HG02798 (cell line): ENCODE measurements around the gene STEAP4.

ENCODE experiments used
- ATAC-seq: cut with Tn5 transposase; IDR thresholded peaks from one replicate; pipeline ENCODE4 v1.9.1; 2021; ENCODE audit warnings: mild to moderate bottlenecking; ENCODE audit not compliant: unreplicated experiment, poor library complexity

STEAP4 gene

DNA sequence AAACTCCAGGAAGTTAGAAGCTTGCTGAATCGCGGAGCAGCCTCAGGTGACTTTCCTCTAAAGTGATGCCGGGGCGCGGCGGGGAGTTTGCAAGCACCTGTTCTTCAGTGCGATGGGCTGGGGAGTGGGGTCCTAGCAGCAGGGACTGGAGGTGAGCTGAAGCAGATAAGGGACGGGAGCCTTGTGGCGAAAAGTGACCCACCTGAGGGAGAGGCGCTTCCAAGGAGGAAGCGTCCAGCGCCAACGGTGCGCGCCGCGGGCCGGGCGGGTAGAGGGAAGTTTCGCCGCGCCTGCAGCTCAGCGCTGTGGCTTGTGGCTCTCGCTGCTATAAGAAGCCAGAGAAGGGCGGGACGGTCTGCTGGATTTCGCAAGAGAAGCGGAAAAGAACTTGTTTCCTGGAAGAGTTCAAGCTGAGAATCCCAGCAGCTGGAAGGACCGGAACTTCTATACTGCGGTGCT, at the start of gene STEAP4:
Gene STEAP4 (minus strand): TSS at position 305 of the 459 bp plus-strand sequence. CDS start 22,625 bp downstream, outside the sequence.
- no peak for ATAC-seq

DNA sequence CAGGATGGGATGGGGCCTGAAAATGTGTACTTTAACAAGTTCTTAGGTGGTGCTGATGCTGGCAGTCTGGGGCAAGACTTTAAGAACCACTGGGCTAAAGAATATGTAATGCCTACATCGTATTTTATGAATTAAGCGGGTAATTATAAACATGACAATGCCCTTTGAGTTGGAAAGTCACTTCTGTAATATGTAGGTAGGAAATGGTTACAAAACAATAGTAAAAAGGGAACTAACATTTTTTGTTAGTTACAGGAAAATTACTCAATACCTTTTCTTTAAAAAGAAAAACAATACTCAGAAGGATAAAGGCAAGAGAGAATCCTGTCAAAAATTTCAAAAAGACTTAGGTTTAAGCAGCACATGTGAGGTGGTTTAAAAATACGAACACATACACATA, 48.3 kb upstream of the STEAP4 start:
- ATAC-seq = no peak

DNA sequence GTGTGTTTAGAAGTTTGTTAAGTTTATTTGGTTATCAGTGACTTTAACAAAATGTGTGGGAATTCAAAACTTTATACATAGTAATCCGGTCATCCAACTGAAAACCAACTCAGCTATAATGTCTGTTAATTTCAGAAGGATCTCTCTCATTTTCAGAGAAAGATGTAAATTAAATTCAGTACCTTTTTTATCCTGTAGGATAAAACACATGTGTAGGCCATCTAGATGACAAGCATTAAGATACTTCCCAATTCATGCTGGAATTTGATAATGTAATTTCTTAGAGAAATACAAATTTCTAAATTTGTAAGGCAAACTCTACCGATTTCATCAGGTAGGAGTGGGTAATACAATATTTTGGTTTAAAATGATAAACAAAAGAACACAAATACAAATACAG, 43.4 kb upstream of the STEAP4 start:
- ATAC-seq = no peak

DNA sequence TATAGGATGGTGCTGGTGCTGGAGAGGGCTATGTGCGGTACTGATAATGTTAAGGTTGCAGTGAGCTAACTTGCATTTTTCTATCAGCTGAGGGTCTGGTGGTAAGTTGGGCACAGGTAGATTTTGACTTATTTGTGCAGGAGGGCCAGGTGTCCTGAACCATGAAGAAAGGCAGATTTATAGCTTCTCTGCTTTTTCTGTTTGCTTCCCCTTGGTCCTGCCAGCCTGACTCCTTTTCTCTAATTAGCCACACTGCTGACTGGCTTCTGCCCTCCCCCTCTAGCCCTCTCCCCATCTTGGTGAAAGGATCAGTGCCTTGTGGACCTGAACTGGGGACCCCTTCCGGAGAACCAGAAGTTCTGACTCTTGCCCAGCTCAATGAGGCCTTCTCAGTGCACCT, 40.8 kb upstream of the STEAP4 start:
- ATAC-seq = peak; percentile 9

DNA sequence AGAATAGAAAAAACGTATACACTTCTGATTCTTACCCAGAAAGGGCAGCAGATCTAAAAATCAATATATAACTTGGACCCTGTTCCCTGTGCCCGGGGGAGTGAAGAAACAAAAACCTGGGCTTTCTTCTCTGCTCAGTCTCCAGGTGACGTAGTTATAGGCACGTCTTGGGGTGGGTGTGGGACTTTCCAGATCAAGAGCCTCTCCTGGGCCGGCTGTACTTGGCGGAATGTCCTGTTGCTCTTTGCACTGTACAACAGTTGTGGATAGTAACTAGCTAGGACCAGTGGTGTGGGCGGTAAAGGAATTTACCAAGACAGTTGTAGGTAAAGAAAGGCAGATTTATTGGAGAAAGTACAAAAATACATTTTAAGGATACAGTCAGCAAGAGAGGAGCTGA, 40.4 kb upstream of the STEAP4 start:
- peak; percentile 84 for ATAC-seq

DNA sequence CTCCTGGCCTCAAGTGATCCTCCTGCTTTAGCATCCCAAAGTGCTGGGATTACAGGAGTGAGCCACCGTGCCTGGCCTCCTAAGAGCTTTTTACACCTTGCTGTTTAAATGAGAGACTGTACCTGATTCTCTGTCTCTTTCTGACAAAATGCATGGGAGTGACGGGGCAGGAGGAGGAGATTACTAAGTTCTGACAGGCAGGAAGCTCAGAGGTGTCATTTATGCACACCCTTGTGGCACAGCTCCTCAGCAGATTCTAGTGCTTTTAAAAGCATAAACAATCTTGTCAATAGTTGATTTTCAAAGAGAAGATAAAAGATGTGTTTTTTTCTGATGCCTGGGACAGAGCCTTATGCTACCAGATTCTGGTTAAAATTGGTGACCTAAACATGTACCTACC, 39.7 kb upstream of the STEAP4 start:
- peak; percentile 49 for ATAC-seq

DNA sequence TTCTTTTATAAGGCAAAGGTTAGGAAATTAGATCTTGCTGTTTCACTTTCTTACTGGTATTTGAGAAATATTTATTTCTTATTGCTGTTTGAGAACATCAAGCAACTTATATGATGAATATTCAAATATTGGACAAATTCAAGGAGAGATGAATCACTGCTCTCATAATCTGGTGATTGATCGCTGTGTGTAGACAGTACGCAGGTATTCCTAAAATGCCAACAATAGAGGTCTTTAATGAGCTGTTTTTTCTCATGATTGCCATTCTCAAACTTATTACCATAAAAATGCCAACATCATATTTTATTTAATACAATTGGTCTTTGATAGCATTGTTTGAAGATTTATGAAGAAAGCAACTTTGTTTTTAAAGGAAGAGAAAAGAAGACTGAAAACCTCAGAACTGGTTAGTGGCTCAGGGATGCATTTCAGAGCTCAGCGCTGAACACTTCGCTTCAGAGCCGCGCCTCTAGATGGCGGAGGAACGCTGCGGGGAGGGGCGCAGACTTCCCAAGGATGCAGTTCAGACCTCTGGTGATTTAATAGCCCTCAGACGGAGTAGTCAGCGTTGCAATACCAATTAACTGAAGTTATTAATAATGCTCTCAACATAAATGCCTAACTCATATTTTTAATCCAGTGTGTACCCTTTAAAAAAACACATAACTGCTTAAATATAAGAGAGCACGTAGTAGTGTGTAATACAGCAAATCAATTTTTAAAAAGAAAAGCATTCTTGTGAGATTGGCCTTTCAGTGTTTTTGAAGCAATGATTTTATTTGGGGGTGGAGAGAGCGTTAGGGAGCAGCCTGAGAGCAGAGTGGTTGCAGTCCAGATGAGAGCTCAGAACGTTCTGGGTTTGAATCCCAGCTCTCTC, 38.5 kb upstream of the STEAP4 start:
- peak; percentile 58 for ATAC-seq

DNA sequence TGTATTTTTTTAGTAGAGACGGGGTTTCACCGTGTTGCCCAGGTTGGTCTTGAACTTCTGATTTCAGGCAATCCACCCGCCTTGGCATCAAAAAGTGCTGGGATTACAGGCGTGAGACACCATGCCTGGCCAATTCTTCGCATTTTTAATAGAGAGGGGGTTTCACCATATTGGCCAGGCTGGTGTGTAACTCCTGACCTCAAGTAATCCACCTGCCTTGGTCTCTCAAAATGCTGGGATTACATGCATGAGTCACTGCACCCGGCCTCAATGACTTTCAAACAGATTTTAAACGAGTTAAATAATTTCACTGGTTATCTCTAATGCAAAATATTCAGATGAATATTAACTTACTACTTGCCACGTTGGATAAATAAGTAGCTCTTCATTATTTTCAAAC, 37.6 kb upstream of the STEAP4 start:
- ATAC-seq = no peak

DNA sequence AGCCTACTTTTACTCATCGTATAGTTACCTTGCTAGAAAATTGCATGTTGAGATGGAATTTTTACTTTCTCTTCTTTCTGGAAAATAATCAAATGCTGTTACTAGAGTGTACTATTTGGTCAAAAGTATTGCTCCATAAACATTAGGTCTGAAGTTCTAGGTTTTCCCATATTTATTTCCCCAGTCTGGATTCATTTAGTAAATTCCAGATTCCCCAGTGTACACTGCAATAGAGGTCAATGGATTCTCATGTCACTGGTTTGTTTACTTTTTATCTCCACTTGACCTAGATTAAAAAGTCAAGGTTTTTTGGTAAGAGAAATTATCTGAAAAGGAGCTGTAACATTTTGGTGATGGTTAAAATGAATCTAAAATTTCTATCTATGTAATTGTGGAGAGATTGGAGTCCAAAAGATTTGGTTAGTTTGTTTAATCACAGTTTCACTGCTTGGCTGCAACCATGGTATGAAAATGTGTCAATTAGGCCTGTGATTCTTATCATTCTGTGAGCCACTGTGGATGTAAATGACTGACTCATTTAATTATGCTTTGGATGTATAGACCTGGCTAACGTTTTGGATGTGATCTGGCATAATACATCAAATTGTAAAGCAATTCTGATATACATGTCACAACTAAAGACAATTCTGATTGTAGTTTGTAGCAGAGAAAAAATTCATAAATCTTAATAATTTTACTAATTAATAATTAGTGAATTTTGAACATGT, 32.7 kb upstream of the STEAP4 start:
- ATAC-seq = no peak

DNA sequence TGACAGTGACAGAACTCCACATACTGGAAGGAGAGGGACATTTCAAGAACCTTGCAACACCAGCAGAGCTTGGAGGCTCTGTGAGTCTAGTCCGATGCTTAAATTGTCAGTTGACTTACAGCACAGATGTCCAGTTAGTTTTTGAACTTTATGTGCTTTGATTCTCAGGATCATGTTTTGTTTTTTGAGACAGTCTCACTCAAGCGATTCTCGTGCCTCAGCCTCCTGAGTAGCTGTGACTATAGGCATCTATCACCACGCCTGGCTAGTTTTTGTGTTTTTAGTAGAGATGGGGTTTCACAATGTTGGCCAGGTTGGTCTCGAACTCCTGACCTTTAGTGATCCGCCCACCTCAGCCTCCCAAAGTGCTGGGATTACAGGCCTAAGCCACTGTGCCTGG, 31.8 kb upstream of the STEAP4 start:
- no peak for ATAC-seq

DNA sequence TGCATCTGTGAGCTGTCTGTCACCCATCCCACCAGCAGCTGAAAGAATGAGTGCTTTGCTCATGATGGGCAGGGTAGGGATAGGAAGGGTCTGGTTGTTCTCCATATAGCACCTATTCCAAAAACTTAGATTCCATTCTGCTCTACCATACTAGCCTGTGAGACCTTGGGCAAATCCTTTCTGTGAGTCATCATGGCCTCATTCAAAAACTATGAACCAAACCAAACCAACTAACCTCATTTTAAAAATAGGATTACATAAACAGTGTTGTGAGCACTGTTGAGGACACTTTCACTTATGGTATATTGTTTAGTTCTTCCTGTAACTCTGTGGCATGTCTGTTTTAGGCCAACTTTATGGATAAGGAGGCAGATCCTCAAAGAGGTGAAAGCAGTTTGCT, 30.9 kb upstream of the STEAP4 start:
- no peak for ATAC-seq

DNA sequence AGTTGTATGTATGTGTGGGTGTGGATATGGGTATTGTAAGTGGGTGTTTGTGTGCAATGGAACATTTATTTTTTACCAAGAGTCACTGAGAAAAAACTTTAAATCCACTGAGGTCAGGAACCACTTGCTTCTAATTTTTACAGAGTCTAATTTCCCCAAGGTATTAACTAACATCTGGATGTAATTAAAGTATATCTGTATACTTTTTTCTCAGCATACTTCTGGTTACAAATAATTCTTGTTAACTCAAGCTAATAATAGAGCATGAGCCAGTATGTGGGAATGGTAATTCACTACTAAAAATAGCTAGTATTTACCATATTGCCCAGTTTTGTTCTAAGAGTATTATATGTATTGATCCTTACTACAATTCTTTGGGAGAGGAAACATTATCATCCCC, 24.6 kb upstream of the STEAP4 start:
- ATAC-seq = no peak

DNA sequence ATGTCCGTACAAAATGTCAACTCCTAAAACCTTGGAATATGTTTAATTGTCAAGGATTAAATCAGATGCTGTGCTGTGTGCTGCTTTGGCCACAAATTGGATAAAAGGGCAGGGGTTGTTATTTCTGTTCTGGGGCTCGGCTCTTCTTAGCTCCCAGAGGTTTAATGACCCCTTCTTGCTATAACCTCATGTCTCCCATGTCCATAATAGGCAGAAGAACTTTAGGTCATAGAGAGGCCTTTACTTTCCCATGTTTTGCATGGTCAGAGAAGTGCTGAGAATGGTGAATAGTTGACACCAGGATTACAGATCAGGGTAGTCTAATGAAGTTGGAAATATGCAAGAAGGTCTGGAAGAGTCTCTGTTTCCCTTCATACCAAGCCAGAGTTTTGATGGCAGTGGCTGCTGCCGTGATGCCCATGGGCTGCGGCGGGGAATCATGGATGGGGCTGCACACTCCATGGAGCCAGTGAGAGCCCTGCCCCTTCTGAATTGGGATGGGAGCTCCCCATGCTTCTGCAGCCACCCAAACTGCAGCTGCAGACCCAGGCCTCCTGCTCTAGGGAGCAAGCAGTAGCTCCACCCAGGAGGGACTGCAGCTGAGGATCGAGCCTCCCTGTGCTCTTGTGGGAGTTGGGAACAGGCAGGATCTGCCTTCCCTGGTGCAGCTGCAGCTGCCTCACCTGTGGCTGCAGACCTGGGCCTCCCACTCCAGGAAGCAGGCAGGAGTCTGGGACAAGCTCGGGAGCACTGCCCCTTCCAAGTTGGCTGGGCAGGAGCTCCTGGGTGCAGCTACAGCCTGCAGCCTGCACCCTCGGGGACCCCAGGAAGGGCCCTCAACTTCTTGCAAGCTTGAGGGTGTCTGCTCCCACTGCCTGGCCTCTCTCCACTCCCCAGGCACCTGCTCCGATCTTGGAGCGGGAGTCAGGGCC, 23.1 kb upstream of the STEAP4 start:
- no peak for ATAC-seq

DNA sequence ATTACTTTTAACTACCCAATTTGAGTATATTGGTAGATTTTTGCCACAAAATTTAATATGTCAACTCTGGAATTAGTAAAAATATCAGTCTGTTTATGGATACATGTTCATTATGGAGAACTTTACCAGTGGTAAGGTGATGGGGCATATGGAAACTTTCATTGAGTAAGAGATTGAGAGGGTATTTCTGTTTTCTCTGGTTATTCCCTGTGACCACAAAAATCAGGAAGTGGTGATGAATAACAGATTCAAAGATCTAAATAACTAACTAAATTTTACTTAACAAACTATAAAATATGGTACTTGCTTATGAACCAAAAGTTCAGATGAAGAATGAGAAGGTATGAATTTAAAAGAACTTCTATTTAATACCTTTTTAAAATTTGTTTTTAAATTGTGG, 22.1 kb upstream of the STEAP4 start:
- no peak for ATAC-seq

DNA sequence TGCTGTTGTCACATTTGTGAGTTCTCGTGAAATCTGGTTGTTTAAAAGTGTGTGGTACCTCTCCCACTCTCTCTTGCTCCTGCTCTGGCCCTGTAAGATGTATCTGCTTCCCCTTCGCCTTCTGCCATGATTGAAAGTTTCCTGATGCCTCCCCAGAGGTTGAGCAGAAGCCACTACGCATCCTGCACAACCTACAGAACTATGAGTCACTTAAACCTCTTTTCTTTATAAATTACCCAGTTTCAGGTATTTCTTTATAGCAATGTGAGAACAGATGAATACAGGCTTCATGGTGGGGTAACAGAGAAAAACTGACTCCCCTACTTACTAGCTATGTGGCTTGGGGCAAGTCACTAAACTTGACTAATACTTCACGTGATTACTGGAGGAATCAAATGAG, 18.0 kb upstream of the STEAP4 start:
- no peak for ATAC-seq

DNA sequence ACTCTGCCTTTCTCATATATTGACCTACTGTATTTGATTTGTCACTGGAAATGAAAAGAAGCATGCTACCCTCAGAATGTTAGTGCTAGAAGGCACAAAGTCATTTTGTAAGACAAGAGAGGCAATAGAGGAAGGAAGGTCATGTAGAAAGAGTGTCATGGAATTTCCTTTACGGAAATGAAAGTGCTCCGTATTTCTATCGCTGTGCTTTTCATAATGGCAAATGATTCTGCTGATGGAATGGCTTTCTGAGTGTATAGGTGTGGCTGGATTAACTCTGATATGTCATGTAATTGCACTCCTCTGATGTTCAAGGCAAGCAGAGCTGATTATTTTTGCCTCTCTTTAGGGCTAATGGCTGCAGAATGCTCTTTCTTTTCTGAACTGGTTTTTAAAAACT, 15.5 kb upstream of the STEAP4 start:
- no peak for ATAC-seq

DNA sequence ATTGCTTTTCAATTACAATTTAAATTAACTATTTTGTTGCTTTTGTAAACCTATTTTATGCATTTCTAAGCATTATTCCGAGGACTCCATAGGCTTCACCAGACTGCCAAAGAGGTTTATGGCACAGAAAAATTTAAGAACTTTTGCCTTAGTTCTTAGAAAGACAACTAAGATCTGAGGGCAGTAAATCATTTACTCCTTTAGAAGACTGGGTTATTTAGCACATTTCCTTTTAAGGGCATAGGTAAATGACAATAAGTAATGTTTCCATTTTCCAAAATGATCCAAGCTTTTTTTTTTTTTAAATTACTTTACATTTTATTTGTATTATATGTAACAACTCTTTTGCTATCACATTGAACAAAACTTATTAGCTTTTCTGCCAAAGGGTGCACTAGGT, 15.0 kb upstream of the STEAP4 start:
- no peak for ATAC-seq

DNA sequence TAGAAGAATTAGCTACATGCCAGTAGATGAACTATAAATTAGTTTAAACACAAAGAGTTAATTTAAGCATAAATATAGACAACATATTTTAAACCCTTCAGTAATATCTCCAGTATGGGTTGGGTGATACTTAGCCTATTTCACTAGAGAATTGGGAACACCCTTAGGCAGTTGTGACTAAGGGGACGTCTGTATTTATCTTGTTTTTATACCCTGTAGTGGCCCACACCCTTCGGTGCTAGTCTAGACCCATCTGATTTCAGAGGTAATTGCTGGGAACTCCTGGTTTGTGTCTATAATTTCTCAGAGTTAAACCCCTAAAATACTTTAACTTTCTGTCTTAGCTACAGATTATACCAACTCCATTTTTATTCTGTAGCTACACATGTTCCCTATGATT, 11.5 kb upstream of the STEAP4 start:
- no peak for ATAC-seq

DNA sequence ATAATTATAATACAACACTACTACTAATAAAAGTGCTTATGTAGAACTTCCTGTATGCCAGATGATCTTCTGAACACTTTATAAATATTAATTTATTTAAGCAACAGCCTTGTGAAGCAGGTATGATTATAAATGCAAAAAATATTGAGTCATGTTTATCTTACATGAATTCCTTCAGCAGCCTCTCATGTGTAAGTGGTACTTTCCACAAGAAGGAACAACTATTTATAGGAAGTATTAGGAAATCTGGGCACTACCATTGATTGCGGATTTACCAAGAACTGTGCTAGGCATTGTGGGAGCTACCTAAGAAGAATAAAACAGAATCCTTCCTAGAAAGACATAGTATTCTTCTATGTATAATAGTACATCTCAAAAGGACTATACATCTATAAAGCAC, 10.7 kb upstream of the STEAP4 start:
- no peak for ATAC-seq

DNA sequence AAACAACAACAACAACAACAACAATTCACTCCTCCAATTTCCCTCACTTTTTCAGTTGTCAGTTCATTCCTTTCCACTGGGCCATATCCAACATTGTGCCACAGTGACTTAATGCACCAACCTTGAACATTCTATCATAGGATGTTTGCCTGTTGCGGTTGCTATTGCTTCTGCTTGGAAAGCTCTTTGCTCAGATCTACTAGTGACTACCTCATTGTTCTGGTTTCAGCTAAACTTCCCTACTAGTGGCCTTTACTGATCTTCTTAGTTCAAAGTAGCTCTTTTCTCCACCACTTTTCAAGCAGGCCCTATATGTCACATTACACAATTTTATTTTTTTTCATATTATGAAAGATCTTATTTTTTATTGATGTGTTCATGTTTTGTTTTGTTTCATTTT, 9.8 kb upstream of the STEAP4 start:
- ATAC-seq = no peak

DNA sequence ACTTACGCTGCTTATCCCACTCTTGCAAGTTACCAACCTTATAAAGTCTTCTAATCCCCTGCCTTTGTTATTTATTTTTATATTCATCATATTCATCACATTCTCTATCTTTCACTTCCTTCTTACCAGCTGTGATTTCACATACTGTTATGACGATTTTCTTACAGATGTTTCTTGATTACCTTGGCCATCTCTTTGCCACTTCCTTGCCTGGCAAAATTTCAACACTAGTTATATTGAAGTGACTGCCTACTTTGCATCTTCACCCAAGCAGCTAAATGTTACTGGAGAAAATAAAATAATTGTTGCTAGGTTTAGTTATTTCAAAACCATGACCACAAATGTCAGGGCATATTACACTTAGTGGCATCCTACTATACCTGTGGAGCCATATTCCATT, 8.8 kb upstream of the STEAP4 start:
- ATAC-seq = no peak
